Transverse colon (tissue), 4 donors: ENCODE measurements around the gene PRIM1. TPM values are rescaled to one million over a fixed set of nuclear protein-coding genes. Genes with fewer than 3 reads are reported as not detected.
"Not testable (repeated sequence)": the region's sequence is repeated elsewhere in the genome, so short reads cannot be mapped to it uniquely, and the experiment has no call there.

Experiments used
- DNase-seq: peaks from one replicate; pipeline ENCODE4 v3.0.0-alpha.2; 2019
- H3K27ac ChIP-seq, 4 donors: fragments of 200-600 bp; sonication (generic); 2 replicates each; pipeline ENCODE4 v1.5.1; 2016 to 2018; ENCODE audit warnings: inconsistent platforms in 4 of 4
- H3K27me3 ChIP-seq: fragments of 200-600 bp; sonication (generic); 2 replicates; pipeline ENCODE4 v1.5.1; 2017; ENCODE audit warnings: inconsistent platforms
- H3K36me3 ChIP-seq, 4 donors: fragments of 200-600 bp; sonication (generic); 2 replicates each; pipeline ENCODE4 v1.5.1; 2017 to 2019; ENCODE audit warnings: inconsistent platforms in 4 of 4
- H3K4me1 ChIP-seq, 4 donors: fragments of 200-600 bp; sonication (generic); 2 replicates each; pipeline ENCODE4 v1.5.1; 2017 to 2020; ENCODE audit warnings: inconsistent platforms in 4 of 4
- H3K4me3 ChIP-seq, 4 donors: fragments of 200-600 bp; sonication (generic); 1 replicate in 1 of 4; 2 replicates in 3 of 4; pipeline versions ENCODE4 v1.5.1 to v1.6.1; 2017 to 2019; ENCODE audit warnings: inconsistent platforms in 4 of 4
- H3K9me3 ChIP-seq, 2 donors: fragments of 200-600 bp; sonication (generic); 2 replicates each; pipeline ENCODE4 v1.5.1; 2017 to 2019; ENCODE audit warnings: inconsistent platforms in 2 of 2
- EP300 ChIP-seq: sonication (generic); formaldehyde crosslinking; IDR thresholded peaks from one replicate; pipeline ENCODE4 v1.6.1; 2017; ENCODE audit warnings: antibody characterized with exemption, low read depth
- POLR2A ChIP-seq: fragments of 450-650 bp; IDR thresholded peaks from one replicate; pipeline ENCODE4 v1.6.1; 2016; ENCODE audit warnings: antibody characterized with exemption, mild to moderate bottlenecking, moderate library complexity
- POLR2AphosphoS5 ChIP-seq, 3 donors: sonication (generic); formaldehyde crosslinking; IDR thresholded peaks; one replicate each; pipeline ENCODE4 v1.6.1; 2016; ENCODE audit warnings: antibody characterized with exemption in 3 of 3
- WGBS, 2 donors: methylation state at CpG; one replicate each; pipeline ENCODE4 v1.1.5; 2018; ENCODE audit warnings: low coverage in 1 of 2; 5-methylcytosine and 5-hydroxymethylcytosine counted together
- in situ Hi-C, 4 donors: fragments of 200-750 bp; cut with MboI; loops; one replicate each; pipeline versions ENCODE4 v1.15.0 to v1.15.1; 2017; ENCODE audit warnings: low sequenced_read_pairs in 3 of 4, low pct_ligation_motif_present in 1 of 4, low pct_unique_long_range_greater_than_20kb in 1 of 4
- intact Hi-C: fragments of 100-400 bp; cut with DNase I; formaldehyde crosslinking; loops from one replicate; pipeline ENCODE4 v1.15.1; 2023; ENCODE audit warnings: low total_unique reads
- total RNA-seq, 4 donors: library from RNA; depleted of rRNA; stranded (reverse); fragments of >200 nt; gene quantifications; one replicate each; pipeline ENCODE4 v1.1.0, GENCODE V29; 2016
- TF ChIP-seq, protein P1 (sequence below), 5 experiments: fragments of 200-600 bp in 3 of 5; fragments of 450-650 bp in 2 of 5; sonication (generic) in 3 of 5; IDR thresholded peaks; 1 replicate in 2 of 5; 2 replicates in 3 of 5; pipeline ENCODE4 v1.5.1; 2016 to 2017; ENCODE audit warnings: antibody characterized with exemption in 5 of 5, inconsistent platforms in 3 of 5, mild to moderate bottlenecking in 2 of 5, moderate library complexity in 1 of 5

Gene PRIM1
- total RNA-seq, 4 donors from 2014 or later = 1.4 to 10.6 (median 5.6) TPM; not detected in 1

- H3K27ac ChIP-seq = no peak overlapping the region
- H3K9me3 ChIP-seq = no peaks in the 10 kb centered on the region
- H3K4me3 ChIP-seq = no peak overlapping the region
- DNase-seq = no peak
- peaks cover 0 to 5% (median 0%) of the 10 kb centered on the region in 4 donors for H3K36me3 ChIP-seq
- intact Hi-C loops = loop anchor here (10.0 kb wide), 1 partner anchor 93 kb away; the partner anchor contains the start of gene BAZ2A
- H3K27me3 ChIP-seq = no peaks in the 10 kb centered on the region
- WGBS, 2 donors = 91 to 97% methylated on average over 8 to 11 of the region's 11 CpGs
- TF ChIP-seq POLR2A (no peak), POLR2AphosphoS5 (IDR thresholded peaks at IDR 0.05) (no peak), EP300 (no peak)
- TF ChIP-seq, protein P1, sequence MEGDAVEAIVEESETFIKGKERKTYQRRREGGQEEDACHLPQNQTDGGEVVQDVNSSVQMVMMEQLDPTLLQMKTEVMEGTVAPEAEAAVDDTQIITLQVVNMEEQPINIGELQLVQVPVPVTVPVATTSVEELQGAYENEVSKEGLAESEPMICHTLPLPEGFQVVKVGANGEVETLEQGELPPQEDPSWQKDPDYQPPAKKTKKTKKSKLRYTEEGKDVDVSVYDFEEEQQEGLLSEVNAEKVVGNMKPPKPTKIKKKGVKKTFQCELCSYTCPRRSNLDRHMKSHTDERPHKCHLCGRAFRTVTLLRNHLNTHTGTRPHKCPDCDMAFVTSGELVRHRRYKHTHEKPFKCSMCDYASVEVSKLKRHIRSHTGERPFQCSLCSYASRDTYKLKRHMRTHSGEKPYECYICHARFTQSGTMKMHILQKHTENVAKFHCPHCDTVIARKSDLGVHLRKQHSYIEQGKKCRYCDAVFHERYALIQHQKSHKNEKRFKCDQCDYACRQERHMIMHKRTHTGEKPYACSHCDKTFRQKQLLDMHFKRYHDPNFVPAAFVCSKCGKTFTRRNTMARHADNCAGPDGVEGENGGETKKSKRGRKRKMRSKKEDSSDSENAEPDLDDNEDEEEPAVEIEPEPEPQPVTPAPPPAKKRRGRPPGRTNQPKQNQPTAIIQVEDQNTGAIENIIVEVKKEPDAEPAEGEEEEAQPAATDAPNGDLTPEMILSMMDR (IDR thresholded peaks at IDR 0.05) = no peak
- in situ Hi-C loops = no loop called here
- H3K4me1 ChIP-seq = peaks cover 2 to 15% (median 11%) of the 10 kb centered on the region in 4 donors
These were observed 23.8 kb downstream of the PRIM1 start for GRCh38 chr12:56728139-56728861.

- in situ Hi-C loops, DNase-seq, H3K36me3 ChIP-seq, H3K9me3 ChIP-seq, H3K4me3 ChIP-seq, H3K27me3 ChIP-seq: not testable (repeated sequence)
- intact Hi-C loops = loop anchor here (10.0 kb wide), 1 partner anchor 91 kb away; the partner anchor contains the start of gene BAZ2A
- WGBS, 2 donors = 86 to 95% methylated on average over 7 to 14 of the region's 15 CpGs
- H3K4me1 ChIP-seq = peaks cover 19 to 35% (median 31%) of the 10 kb centered on the region in 4 donors
- H3K27ac ChIP-seq = peak overlapping the region; percentile 90 to 91 (median 91)
These were observed 25.9 kb downstream of the PRIM1 start for GRCh38 chr12:56726196-56726675.

DNA sequence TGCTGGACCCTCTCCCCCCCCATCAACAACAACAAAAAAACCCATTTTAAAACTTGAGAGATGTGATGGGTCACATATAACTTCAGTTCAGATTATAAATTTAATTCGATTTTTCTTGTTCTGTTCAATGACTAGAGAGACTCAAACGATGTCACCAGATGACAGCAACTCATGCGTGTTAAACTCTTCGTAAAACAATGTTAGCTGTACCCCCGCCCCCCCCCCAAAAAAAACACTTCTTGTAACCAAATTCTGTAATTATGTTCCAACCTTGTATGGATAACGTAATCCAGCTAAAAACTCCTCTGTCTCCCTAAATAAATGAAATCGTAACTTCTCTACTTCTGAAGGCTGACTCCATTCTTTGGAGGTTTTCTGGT, 26.4 kb downstream of the PRIM1 start:
- no peaks in the 10 kb centered on the region for H3K27me3 ChIP-seq
- 24 to 32% methylated on average over 7 of the region's 7 CpGs for WGBS, 2 donors
- no peaks in the 10 kb centered on the region for H3K9me3 ChIP-seq
- H3K36me3 ChIP-seq = no peaks in the 10 kb centered on the region
- peaks cover 21 to 40% (median 37%) of the 10 kb centered on the region in 4 donors for H3K4me1 ChIP-seq
- peak overlapping the region; percentile 11 to 83 (median 65) for H3K4me3 ChIP-seq
- H3K27ac ChIP-seq = peak overlapping the region; percentile 90 to 91 (median 91)
- no peak for DNase-seq
- TF ChIP-seq POLR2A (no peak), POLR2AphosphoS5 (IDR thresholded peaks at IDR 0.05) (no peak), EP300 (no peak)
- TF ChIP-seq, protein P1 (IDR thresholded peaks at IDR 0.05) = no peak
- intact Hi-C loops = loop anchor here (2.0 to 10.0 kb wide), 2 partner anchors 37 to 91 kb away; partner anchors contain the start of genes BAZ2A and PTGES3
- in situ Hi-C loops = no loop called here

DNA sequence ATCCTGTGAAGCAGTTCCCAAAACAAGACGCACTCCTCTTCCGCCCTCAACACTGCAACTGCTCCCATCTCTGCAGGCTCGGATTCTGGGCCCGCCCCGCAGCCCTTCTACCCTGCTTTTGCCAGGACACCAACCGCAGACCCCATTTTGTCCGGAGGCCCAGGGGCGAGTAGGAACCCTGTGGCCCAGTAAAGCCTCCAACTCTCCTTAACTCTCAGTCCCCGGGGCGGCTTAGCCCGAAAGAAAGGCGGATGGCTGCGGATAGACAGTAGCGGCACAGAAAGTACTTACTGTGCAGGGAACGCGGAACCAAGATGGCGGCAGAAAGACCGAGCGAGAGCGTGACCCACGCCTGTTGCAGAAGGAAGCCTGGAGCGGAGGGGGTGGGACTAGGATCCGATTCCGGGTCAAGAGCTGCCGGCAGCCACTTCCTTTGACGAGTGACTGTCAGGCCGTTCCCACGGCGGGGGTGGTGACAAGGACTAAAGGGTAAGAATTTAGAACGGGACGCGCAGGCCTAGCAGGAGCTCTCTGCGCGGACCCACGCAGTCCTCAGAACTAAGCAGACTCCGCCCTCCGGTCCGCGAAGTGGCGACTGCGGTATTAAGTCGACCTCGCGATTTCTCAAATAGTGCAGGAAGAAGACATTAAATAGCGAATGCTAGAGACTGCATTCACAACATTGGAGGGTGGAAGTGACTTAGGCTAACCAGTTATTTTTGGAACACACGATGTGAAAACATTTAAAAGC, 27.0 kb downstream of the PRIM1 start, which contains the start of gene NACA:
Gene NACA, minus strand, starts transcription at position 328 of the 751 bp plus-strand sequence. CDS start 778 bp downstream, outside the sequence.
- Histone ChIP-seq H3K36me3 (no peaks in the 10 kb centered on the region), H3K9me3 (no peaks in the 10 kb centered on the region), H3K27ac (peak within 1 kb of the TSS; percentile 90 to 91 (median 91)), H3K4me1 (peaks cover 22 to 46% (median 41%) of the 10 kb centered on the region in 4 donors), H3K4me3 (peak within 1 kb of the TSS; percentile 65 to 83 (median 68)), H3K27me3 (no peaks in the 10 kb centered on the region)
- TF ChIP-seq POLR2AphosphoS5 (IDR thresholded peaks at IDR 0.05) = peak; percentile 98 to 99 (median 99)
- TF ChIP-seq EP300 = no peak
- TF ChIP-seq, protein P1 (IDR thresholded peaks at IDR 0.05) = no peak
- peak; percentile 98 for TF ChIP-seq POLR2A
- in situ Hi-C loops (no loop called here), intact Hi-C loops (loop anchor here (2.0 to 10.0 kb wide), 2 partner anchors 36 to 90 kb away; partner anchors contain the start of genes BAZ2A and PTGES3)
- 1% methylated on average over 46 of the region's 46 CpGs; no CpG with 5 or more reads in 1 of the 2 donors for WGBS, 2 donors
- DNase-seq = peak; percentile 99
